HUES64 (cell line): ENCODE results near the gene MTHFS.

Experiments
- H3K27ac ChIP-seq: 2 replicates; pipeline ENCODE4 v1.7.0; 2013; ENCODE audit warnings: low read depth, low read length, inconsistent platforms
- H3K27me3 ChIP-seq: 2 replicates; pipeline ENCODE4 v1.6.1; 2013; ENCODE audit warnings: mild to moderate bottlenecking, low read length; ENCODE audit not compliant: insufficient read depth
- H3K36me3 ChIP-seq: 2 replicates; pipeline ENCODE4 v1.6.1; 2013; ENCODE audit warnings: mild to moderate bottlenecking, low read length; ENCODE audit not compliant: insufficient read depth
- H3K4me1 ChIP-seq: 2 replicates; pipeline ENCODE4 v1.6.1; 2013; ENCODE audit warnings: mild to moderate bottlenecking, low read length, moderate library complexity; ENCODE audit not compliant: insufficient read depth
- H3K4me3 ChIP-seq: 2 replicates; pipeline ENCODE4 v1.5.1; 2013; ENCODE audit warnings: mild to moderate bottlenecking, low read length, moderate library complexity
- H3K9ac ChIP-seq: 2 replicates; pipeline ENCODE4 v1.6.1; 2013; ENCODE audit warnings: mild to moderate bottlenecking, low read depth, low read length
- H3K9me3 ChIP-seq: 2 replicates; pipeline ENCODE4 v1.6.1; 2013; ENCODE audit warnings: low read depth, low read length; ENCODE audit not compliant: insufficient read depth
- WGBS: fragments of 150-250, 120-280 bp; methylation state at CpG from one replicate; pipeline ENCODE4 v1.1.7; 2013; ENCODE audit warnings: missing lambda C conversion rate; 5-methylcytosine and 5-hydroxymethylcytosine counted together

The MTHFS gene

GRCh38 chr15:79812541-79812940 is 84.3 kb downstream of the MTHFS start:
- H3K36me3 ChIP-seq: no peaks in the 10 kb centered on the region
- H3K27ac ChIP-seq: no peak overlapping the region
- no peak overlapping the region for H3K4me3 ChIP-seq
- no peaks in the 10 kb centered on the region for H3K27me3 ChIP-seq
- H3K9ac ChIP-seq: no peak overlapping the region
- 93% methylated on average over 3 of the region's 3 CpGs for WGBS
- no peaks in the 10 kb centered on the region for H3K9me3 ChIP-seq
- H3K4me1 ChIP-seq: peaks cover 7% of the 10 kb centered on the region; the same call in 1 of the 2 replicates

GRCh38 chr15:79811406-79812405 is 85.1 kb downstream of the MTHFS start:
- no peaks in the 10 kb centered on the region for H3K27me3 ChIP-seq
- 93% methylated on average over 14 of the region's 15 CpGs for WGBS
- H3K9ac ChIP-seq: no peak overlapping the region
- H3K9me3 ChIP-seq: no peaks in the 10 kb centered on the region
- H3K4me1 ChIP-seq: no peaks in the 10 kb centered on the region
- no peaks in the 10 kb centered on the region for H3K36me3 ChIP-seq
- H3K4me3 ChIP-seq: no peak overlapping the region
- no peak overlapping the region for H3K27ac ChIP-seq

- H3K4me3 ChIP-seq: no peak overlapping the region
- H3K9me3 ChIP-seq: no peaks in the 10 kb centered on the region
- no peaks in the 10 kb centered on the region for H3K4me1 ChIP-seq
- H3K36me3 ChIP-seq: no peaks in the 10 kb centered on the region
- no peak overlapping the region for H3K27ac ChIP-seq
- WGBS: 100% methylated on average over 2 of the region's 2 CpGs
- no peaks in the 10 kb centered on the region for H3K27me3 ChIP-seq
- H3K9ac ChIP-seq: no peak overlapping the region
Measured at GRCh38 chr15:79804838-79805237, 92.0 kb downstream of the MTHFS start.

GRCh38 chr15:79798311-79798710 is 98.5 kb downstream of the MTHFS start:
- H3K27me3 ChIP-seq: no peaks in the 10 kb centered on the region
- 97% methylated on average over 2 of the region's 2 CpGs for WGBS

More at GRCh38 chr15:79798311-79798710, 98.5 kb downstream of the MTHFS start:
- no peaks in the 10 kb centered on the region for H3K4me1 ChIP-seq
- H3K9me3 ChIP-seq: no peaks in the 10 kb centered on the region
- no peak overlapping the region for H3K27ac ChIP-seq
- H3K4me3 ChIP-seq: no peak overlapping the region
- H3K36me3 ChIP-seq: no peaks in the 10 kb centered on the region
- no peak overlapping the region for H3K9ac ChIP-seq
